ENCODE results near the gene ANKRD12. TPM values are rescaled to one million over a fixed set of nuclear protein-coding genes. Genes with fewer than 3 reads are reported as not detected.
A peak's percentile ranks its signal among the peaks of the same experiment; 100 is the strongest.
"Not testable (repeated sequence)": the region's sequence is repeated elsewhere in the genome, so short reads cannot be mapped to it uniquely, and the experiment has no call there.

ANKRD12 gene
- polyA plus RNA-seq = 10 to 100 TPM in 3 of 4 donors, 1 to 10 TPM in 1; 7.5 to 22.2 (median 21.1) TPM
- long read RNA-seq, donor 1 = 0 reads
- long read RNA-seq, donor 2 = 0 reads
- long read RNA-seq, donor 3 = 0 reads
- long read RNA-seq, donor 4 = 0 reads
- long read RNA-seq, donor 5 = 0 reads
- long read RNA-seq, donor 6, partial matches to known transcripts = 5 of 11 reads
- long read RNA-seq, donor 6, other reads (novel, unspliced or antisense) = 6 of 11 reads
- long read RNA-seq, donor 7 = 0 reads
- long read RNA-seq, donor 8 = 0 reads
- long read RNA-seq, donor 9 = 0 reads
- long read RNA-seq, donor 10, partial matches to known transcripts = 0 of 1 reads
- long read RNA-seq, donor 10, other reads (novel, unspliced or antisense) = 0 of 1 reads

DNA sequence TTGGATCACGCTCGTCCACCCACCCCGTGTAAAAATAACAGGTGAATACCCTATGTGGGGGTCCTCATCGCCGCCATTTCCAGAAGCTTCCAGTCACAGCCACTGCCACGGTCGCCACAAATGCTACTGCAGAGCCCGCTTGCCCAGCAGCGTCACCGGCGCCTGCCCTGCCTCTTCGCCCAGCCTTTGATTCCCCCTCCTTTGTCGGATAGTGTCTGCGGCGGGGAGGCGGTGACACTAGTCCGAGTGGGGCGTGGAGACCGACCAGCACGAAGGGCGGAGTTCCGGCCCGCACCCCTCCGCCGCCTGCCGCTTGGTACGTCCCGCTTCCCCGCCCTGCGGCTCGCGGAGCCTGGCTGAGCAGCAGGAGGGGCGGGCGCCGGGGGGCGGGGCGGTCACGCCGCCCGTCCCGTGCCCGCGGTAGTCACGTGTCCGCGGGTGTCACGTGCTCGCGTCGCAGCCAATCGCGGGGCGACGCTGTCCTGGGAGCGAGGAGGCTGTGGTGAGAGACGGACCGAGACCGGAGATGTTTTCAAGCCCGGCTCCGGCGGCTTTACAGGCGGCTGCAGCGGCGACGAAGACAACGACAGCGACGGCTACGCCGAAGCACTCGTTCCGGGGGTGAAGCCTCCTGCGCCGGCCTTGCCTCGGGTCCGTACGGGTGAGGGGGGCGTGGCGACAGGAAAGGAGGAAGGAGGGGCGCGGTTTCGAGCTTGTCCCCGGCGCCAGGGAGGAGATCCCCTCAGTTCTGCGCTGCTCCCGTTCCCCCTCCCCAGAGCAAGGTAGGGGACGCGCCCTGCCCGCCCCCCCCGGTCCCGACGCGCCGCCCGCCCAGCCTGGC is at the start of gene ANKRD12:
Gene ANKRD12 (plus strand): TSS at position 467 of the 841 bp plus-strand sequence. CDS start 45,652 bp downstream, outside the sequence.
- H3K4me3 ChIP-seq (ENCODE audit: low read depth in 1 of 3, low read length in 3 of 3) = peak within 1 kb of the TSS; percentile 82 to 97 (median 85)
- FAIRE-seq (no peak), DNase-seq (peak; percentile 96 to 99)
- peaks cover 0 to 8% (median 3%) of the 10 kb centered on the region in 3 donors for H3K36me3 ChIP-seq (ENCODE audit: control insufficient read depth in 3 of 3, insufficient read depth in 2 of 3, low read depth in 1 of 3, low read length in 3 of 3)
- peaks cover 2 to 19% (median 9%) of the 10 kb centered on the region in 3 donors for H3K4me1 ChIP-seq (ENCODE audit: control insufficient read depth in 3 of 3, insufficient read depth in 2 of 3, low read depth in 1 of 3, low read length in 2 of 3)
- H3K27me3 ChIP-seq (ENCODE audit: control insufficient read depth in 3 of 3, insufficient read depth in 3 of 3, low read length in 3 of 3) = no peaks in the 10 kb centered on the region
- H3K27ac ChIP-seq (ENCODE audit: low read depth in 1 of 3, low read length in 2 of 3) = peak within 1 kb of the TSS; percentile 97 to 100 (median 100)
- 0% methylated on average over 59 to 95 of the region's 95 CpGs for WGBS, 3 donors
- H3K9me3 ChIP-seq (ENCODE audit: control insufficient read depth in 2 of 2, insufficient read depth in 1 of 2, low read depth in 1 of 2, low read length in 1 of 2) = no peaks in the 10 kb centered on the region

DNA sequence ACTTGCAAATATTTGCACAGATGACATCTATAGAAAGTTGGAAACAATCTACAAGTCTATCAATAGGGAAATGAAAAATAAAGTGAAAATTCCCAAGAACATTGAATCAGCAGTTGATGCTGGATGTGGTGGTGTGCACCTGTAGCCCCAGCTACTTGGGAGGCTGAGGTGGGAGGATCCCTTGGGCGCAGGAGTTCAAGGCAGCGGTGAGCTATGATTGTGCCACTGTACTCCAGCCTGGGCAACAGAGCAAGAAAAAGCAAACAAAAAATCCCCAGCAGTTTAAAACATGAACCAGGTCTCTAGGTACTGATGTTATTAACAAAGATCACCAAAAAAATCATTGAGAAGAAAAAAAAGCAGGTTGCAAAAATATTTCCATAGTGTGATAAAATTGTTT is 49.4 kb upstream of the ANKRD12 start:
- no peak for DNase-seq
- FAIRE-seq = no peak
- H3K27me3 ChIP-seq (ENCODE audit: control insufficient read depth in 3 of 3, insufficient read depth in 3 of 3, low read length in 3 of 3) = no peaks in the 10 kb centered on the region
- H3K9me3 ChIP-seq (ENCODE audit: control insufficient read depth in 2 of 2, insufficient read depth in 1 of 2, low read depth in 1 of 2, low read length in 1 of 2) = no peaks in the 10 kb centered on the region
- H3K4me3 ChIP-seq (ENCODE audit: low read depth in 1 of 3, low read length in 3 of 3) = no peak overlapping the region
- H3K27ac ChIP-seq (ENCODE audit: low read depth in 1 of 3, low read length in 2 of 3) = no peak overlapping the region
- no peaks in the 10 kb centered on the region for H3K36me3 ChIP-seq (ENCODE audit: control insufficient read depth in 3 of 3, insufficient read depth in 2 of 3, low read depth in 1 of 3, low read length in 3 of 3)
- H3K4me1 ChIP-seq (ENCODE audit: control insufficient read depth in 3 of 3, insufficient read depth in 2 of 3, low read depth in 1 of 3, low read length in 2 of 3) = no peaks in the 10 kb centered on the region
- 92 to 100% (median 96%) methylated on average over 2 of the region's 2 CpGs for WGBS, 3 donors

DNA sequence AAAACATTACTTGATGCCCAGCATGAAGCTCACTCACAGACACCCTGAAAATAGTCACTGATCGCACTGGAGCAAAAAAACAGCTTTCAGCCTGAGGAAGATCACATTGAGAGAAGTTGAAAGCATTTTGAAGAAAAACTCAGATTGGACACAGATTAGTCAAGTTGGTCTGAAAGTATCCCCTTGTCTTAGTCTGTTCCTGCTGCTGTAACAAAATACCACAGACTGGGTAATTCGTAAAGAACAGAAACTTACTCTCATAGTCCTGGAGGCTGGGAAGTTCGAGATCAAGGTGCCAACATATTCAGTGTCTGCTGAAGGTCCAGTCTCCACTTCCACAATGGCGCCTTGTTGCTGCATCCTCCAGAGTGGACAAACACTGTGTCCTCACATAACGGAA is 48.3 kb upstream of the ANKRD12 start:
- H3K27ac ChIP-seq (ENCODE audit: low read depth in 1 of 3, low read length in 2 of 3) = no peak overlapping the region
- no peaks in the 10 kb centered on the region for H3K36me3 ChIP-seq (ENCODE audit: control insufficient read depth in 3 of 3, insufficient read depth in 2 of 3, low read depth in 1 of 3, low read length in 3 of 3)
- no peaks in the 10 kb centered on the region for H3K9me3 ChIP-seq (ENCODE audit: control insufficient read depth in 2 of 2, insufficient read depth in 1 of 2, low read depth in 1 of 2, low read length in 1 of 2)
- H3K4me3 ChIP-seq (ENCODE audit: low read depth in 1 of 3, low read length in 3 of 3) = no peak overlapping the region
- no peak for DNase-seq
- no peaks in the 10 kb centered on the region for H3K4me1 ChIP-seq (ENCODE audit: control insufficient read depth in 3 of 3, insufficient read depth in 2 of 3, low read depth in 1 of 3, low read length in 2 of 3)
- 93 to 96% (median 94%) methylated on average over 5 of the region's 5 CpGs for WGBS, 3 donors
- no peaks in the 10 kb centered on the region for H3K27me3 ChIP-seq (ENCODE audit: control insufficient read depth in 3 of 3, insufficient read depth in 3 of 3, low read length in 3 of 3)
- no peak for FAIRE-seq

DNA sequence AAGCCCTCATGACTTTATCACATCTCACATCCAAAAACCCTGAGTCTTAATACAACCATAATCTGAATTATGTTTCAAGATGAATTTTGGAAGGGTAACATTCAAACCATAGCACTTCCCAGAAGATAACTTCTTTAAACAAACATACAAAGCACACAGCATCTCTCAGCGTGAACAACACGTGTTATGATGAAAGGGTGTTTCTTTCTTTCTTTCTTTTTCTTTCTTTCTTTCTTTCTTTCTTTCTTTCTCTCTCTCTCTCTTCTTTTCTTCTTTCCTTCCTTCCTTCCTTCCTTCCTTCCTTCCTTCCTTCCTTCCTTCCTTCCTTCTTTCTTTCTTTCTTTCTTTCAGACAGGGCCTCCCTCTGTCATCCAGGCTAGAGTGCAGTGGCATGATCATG is 47.9 kb upstream of the ANKRD12 start:
- not testable (repeated sequence) for FAIRE-seq; H3K27ac ChIP-seq (ENCODE audit: low read depth in 1 of 3, low read length in 2 of 3)
- WGBS, 3 donors = 89 to 95% (median 91%) methylated on average over 2 of the region's 2 CpGs

DNA sequence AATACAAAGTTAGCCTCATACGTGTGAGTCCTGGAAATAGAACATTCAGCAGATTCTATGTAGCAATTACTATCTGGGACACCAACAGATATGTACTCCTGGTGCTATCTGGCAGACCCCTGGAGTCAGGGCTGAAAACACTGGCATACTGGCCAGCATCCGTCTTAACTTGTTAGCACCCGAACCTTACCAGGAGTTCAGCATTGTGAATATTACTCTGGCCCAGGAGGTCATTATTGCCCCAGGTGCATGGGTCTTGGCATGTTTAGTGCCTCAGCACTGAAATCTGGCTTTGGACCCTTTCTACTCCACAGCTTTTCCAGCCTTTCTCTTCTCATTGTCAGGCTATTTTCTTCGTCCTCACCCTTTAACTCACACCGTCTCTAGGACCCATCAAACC is 46.0 kb upstream of the ANKRD12 start:
- WGBS, 3 donors = 89 to 97% (median 90%) methylated on average over 5 of the region's 5 CpGs
- FAIRE-seq = no peak
- H3K27ac ChIP-seq (ENCODE audit: low read depth in 1 of 3, low read length in 2 of 3) = no peak overlapping the region

More for the DNA sequence above, 47.9 kb upstream of the ANKRD12 start:
- not testable (repeated sequence) for H3K9me3 ChIP-seq (ENCODE audit: control insufficient read depth in 2 of 2, insufficient read depth in 1 of 2, low read depth in 1 of 2, low read length in 1 of 2); DNase-seq; H3K27me3 ChIP-seq (ENCODE audit: control insufficient read depth in 3 of 3, insufficient read depth in 3 of 3, low read length in 3 of 3); H3K4me3 ChIP-seq (ENCODE audit: low read depth in 1 of 3, low read length in 3 of 3); H3K4me1 ChIP-seq (ENCODE audit: control insufficient read depth in 3 of 3, insufficient read depth in 2 of 3, low read depth in 1 of 3, low read length in 2 of 3); H3K36me3 ChIP-seq (ENCODE audit: control insufficient read depth in 3 of 3, insufficient read depth in 2 of 3, low read depth in 1 of 3, low read length in 3 of 3)

DNA sequence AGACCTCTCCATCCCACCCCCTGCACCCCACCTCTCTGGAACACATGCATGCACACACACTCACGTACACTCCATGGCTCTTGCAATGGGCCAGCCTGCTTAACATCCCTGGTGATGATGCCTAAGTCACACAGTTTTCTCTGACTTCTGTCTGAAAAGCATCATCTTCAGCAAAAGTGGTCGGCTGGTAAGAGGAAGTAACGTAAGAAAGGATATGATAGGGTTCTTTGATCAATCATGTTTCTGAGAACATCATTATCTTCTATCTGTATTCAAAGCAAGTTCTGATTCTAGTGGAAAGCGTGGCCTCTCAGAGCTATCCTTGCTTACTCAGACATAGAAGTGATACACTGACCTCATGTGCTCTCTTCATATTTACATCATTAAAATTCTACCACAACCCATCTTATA is 45.5 kb upstream of the ANKRD12 start:
- WGBS, 3 donors = 75 to 85% (median 76%) methylated on average over 4 of the region's 4 CpGs
- DNase-seq (no peak), FAIRE-seq (no peak)
- no peak overlapping the region for H3K27ac ChIP-seq (ENCODE audit: low read depth in 1 of 3, low read length in 2 of 3)
- no peaks in the 10 kb centered on the region for H3K9me3 ChIP-seq (ENCODE audit: control insufficient read depth in 2 of 2, insufficient read depth in 1 of 2, low read depth in 1 of 2, low read length in 1 of 2)
- H3K4me3 ChIP-seq (ENCODE audit: low read depth in 1 of 3, low read length in 3 of 3) = no peak overlapping the region
- peaks cover 0 to 17% (median 2%) of the 10 kb centered on the region in 3 donors for H3K4me1 ChIP-seq (ENCODE audit: control insufficient read depth in 3 of 3, insufficient read depth in 2 of 3, low read depth in 1 of 3, low read length in 2 of 3)
- no peaks in the 10 kb centered on the region for H3K27me3 ChIP-seq (ENCODE audit: control insufficient read depth in 3 of 3, insufficient read depth in 3 of 3, low read length in 3 of 3)
- no peaks in the 10 kb centered on the region for H3K36me3 ChIP-seq (ENCODE audit: control insufficient read depth in 3 of 3, insufficient read depth in 2 of 3, low read depth in 1 of 3, low read length in 3 of 3)

More for the DNA sequence above, 46.0 kb upstream of the ANKRD12 start:
- no peaks in the 10 kb centered on the region for H3K27me3 ChIP-seq (ENCODE audit: control insufficient read depth in 3 of 3, insufficient read depth in 3 of 3, low read length in 3 of 3)
- H3K36me3 ChIP-seq (ENCODE audit: control insufficient read depth in 3 of 3, insufficient read depth in 2 of 3, low read depth in 1 of 3, low read length in 3 of 3) = no peaks in the 10 kb centered on the region
- no peak for DNase-seq
- no peaks in the 10 kb centered on the region for H3K9me3 ChIP-seq (ENCODE audit: control insufficient read depth in 2 of 2, insufficient read depth in 1 of 2, low read depth in 1 of 2, low read length in 1 of 2)
- H3K4me1 ChIP-seq (ENCODE audit: control insufficient read depth in 3 of 3, insufficient read depth in 2 of 3, low read depth in 1 of 3, low read length in 2 of 3) = peaks cover 0 to 14% (median 2%) of the 10 kb centered on the region in 3 donors
- H3K4me3 ChIP-seq (ENCODE audit: low read depth in 1 of 3, low read length in 3 of 3) = no peak overlapping the region

DNA sequence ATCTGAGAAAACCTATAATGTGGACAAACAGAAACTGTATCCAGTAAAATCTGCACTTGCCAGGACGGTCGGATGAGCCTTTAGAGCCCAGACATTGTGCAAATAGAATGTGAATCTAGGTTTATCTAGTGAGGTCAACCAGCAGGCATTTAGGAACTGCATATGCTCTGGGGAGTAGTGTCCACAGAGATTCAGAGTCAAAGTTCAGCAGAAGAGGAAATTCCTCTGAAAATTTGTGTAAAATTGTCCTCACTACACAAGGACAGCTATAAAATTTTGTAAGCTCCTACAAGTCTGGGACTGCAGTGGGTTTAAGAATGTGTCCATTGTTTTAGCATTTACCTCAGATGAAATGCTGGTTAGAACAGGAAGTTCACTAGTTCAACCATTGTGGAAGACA is 43.9 kb upstream of the ANKRD12 start:
- Histone ChIP-seq H3K27me3 (ENCODE audit: control insufficient read depth in 3 of 3, insufficient read depth in 3 of 3, low read length in 3 of 3) (no peaks in the 10 kb centered on the region), H3K9me3 (ENCODE audit: control insufficient read depth in 2 of 2, insufficient read depth in 1 of 2, low read depth in 1 of 2, low read length in 1 of 2) (no peaks in the 10 kb centered on the region), H3K36me3 (ENCODE audit: control insufficient read depth in 3 of 3, insufficient read depth in 2 of 3, low read depth in 1 of 3, low read length in 3 of 3) (no peaks in the 10 kb centered on the region), H3K27ac (ENCODE audit: low read depth in 1 of 3, low read length in 2 of 3) (no peak overlapping the region), H3K4me3 (ENCODE audit: low read depth in 1 of 3, low read length in 3 of 3) (no peak overlapping the region), H3K4me1 (ENCODE audit: control insufficient read depth in 3 of 3, insufficient read depth in 2 of 3, low read depth in 1 of 3, low read length in 2 of 3) (peaks cover 0 to 17% (median 2%) of the 10 kb centered on the region in 3 donors)
- no peak for DNase-seq
- WGBS, 3 donors = 64 to 81% (median 69%) methylated on average over 2 of the region's 2 CpGs
- FAIRE-seq = no peak

DNA sequence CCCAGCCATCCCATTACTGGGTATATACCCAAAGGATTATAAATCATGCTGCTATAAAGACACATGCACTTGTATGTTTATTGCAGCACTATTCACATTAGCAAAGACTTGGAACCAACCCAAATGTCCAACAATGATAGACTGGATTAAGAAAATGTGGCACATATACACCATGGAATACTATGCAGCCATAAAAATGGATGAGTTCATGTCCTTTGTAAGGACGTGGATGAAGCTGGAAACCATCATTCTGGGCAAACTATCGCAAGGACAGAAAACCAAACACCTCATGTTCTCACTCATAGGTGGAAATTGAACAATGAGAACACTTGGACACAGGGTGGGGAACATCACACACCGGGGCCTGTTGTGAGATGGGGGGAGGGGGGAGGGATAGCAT is 43.5 kb upstream of the ANKRD12 start:
- H3K27me3 ChIP-seq (ENCODE audit: control insufficient read depth in 3 of 3, insufficient read depth in 3 of 3, low read length in 3 of 3); H3K9me3 ChIP-seq (ENCODE audit: control insufficient read depth in 2 of 2, insufficient read depth in 1 of 2, low read depth in 1 of 2, low read length in 1 of 2); H3K4me3 ChIP-seq (ENCODE audit: low read depth in 1 of 3, low read length in 3 of 3); DNase-seq; H3K27ac ChIP-seq (ENCODE audit: low read depth in 1 of 3, low read length in 2 of 3); H3K36me3 ChIP-seq (ENCODE audit: control insufficient read depth in 3 of 3, insufficient read depth in 2 of 3, low read depth in 1 of 3, low read length in 3 of 3); FAIRE-seq: not testable (repeated sequence)
- 74 to 93% (median 87%) methylated on average over 3 of the region's 3 CpGs for WGBS, 3 donors
- peaks cover 0 to 17% (median 2%) of the 10 kb centered on the region in 3 donors for H3K4me1 ChIP-seq (ENCODE audit: control insufficient read depth in 3 of 3, insufficient read depth in 2 of 3, low read depth in 1 of 3, low read length in 2 of 3)
